Activated CD4-positive, alpha-beta T cell treated with anti-CD3 and anti-CD28 coated beads for 24 hours (primary cell): ENCODE measurements around the gene PTPRE.

Experiments used
- DNase-seq, 2 donors: peaks; one replicate each; pipeline ENCODE4 v3.0.0-alpha.2; 2020; ENCODE audit warnings: low read depth in 2 of 2

PTPRE gene

GRCh38 chr10:127908106-127908958 is 1.4 kb downstream of the PTPRE start:
- DNase-seq: no peak

- DNase-seq: no peak
Observed at GRCh38 chr10:127908959-127909267, 2.0 kb downstream of the PTPRE start.

DNA sequence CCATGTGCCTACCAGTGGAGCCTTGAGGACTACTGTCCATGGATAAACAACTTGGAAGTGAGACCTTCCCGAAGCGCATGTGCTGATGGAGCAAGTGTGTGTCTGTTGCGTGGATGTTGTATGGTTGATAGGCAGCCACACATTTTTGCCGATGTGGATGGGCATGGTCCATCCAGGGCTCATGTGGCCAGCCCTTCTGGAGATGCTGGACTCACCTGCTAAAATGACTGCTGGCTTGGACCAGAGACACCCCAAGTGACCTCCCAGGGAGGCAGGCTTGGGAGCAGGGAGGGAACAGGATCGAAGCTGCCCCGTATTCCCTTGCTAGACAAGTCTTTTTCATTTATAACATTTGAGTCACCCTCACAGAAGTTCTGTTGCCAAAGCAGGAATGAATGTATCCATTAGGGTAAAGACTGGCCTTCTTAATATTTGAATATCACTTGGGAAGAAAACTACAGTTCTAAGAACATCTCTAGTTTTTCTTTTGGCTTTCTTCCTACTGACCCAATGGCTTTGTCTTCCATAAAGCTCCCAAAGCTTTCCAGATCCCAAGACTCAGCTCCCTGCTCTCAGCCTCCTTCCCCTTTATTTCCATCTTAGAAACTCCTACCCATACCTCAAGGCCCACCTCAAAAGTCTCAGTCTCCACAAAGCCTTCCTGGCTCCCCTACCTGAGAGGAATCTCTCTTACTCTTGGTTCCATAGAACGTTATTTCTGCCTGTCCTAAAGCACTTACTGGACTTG is 3.0 kb downstream of the PTPRE start:
- DNase-seq: no peak

DNA sequence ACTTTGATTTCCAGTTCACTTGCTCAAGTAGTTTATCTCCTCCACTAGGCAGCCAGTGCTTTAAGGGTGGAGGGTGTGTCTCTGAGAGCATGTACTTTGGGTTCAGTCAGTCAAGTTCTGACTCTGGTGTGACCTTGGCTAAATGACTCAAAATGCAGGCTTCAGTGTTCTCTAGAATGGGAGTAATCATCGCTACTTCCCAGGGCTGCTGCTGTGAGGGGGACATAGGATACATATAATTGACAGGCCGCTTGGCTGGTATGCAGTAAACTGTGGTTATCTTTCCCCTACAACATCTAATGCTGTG is 3.5 kb downstream of the PTPRE start:
- DNase-seq: no peak

- no peak for DNase-seq
Observed at GRCh38 chr10:127911218-127911866, 4.4 kb downstream of the PTPRE start.

DNA sequence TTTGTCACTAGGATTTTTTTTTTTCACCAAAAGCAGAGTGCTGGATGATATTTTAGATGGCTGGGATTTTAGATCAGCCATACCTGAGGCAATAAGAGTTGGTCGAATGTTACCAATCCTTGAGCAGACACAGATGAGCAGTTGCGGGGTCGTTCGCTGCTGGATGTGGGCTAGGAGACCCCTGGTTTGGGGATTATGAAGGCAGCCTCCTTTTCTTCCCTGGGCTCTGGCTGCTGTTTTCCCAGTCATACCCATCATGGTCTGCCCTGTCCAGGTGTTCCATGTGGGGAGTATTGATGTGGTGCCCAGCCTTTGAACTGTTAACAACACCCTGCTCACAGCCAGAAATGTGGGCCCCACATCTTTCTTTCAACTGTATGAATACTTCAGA is 5.0 kb downstream of the PTPRE start:
- no peak for DNase-seq

GRCh38 chr10:127912607-127913367 is 5.9 kb downstream of the PTPRE start:
- DNase-seq: no peak

GRCh38 chr10:127913368-127913759 is 6.5 kb downstream of the PTPRE start:
- DNase-seq: no peak

GRCh38 chr10:127915324-127915723 is 8.4 kb downstream of the PTPRE start:
- DNase-seq: no peak

DNA sequence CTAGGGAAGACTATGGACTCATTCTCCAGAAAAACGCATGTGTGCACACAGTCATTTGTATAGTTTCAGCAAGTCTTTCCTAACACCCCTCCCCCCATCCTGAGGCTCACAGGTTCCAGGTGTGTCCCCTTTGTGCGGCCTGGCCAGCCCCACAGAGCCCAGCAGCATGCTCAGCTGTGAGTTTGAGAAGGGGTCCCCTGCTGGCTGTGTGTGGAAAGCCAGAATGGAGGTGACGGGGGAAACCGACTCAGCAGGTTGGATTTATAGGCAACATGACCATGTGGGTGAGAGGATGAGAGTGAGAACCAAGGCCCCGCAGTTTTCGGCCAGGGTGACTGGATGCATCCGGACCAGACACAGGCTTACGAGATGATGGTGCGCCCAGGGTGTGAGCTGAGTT is 9.9 kb downstream of the PTPRE start:
- no peak for DNase-seq

DNA sequence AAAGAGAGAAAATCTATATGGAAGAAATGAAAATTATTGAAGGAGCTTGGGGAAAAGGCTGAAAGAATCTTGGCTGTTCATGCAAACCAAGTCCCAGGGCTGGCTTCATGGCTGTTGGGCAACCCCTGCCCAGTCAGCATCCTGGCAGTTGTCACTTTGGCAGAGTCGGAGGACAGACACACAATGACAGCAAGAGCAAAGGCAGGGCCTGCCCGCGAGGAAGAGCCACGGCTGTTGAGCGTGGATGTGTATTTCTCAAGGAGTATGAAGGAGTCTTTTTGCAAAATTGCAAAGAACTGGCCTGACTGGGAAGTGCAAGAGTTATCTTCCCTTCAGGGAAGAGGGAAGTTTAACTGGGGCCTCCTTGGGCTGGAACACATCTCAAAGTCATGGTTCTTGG is 11.7 kb downstream of the PTPRE start:
- no peak for DNase-seq

DNA sequence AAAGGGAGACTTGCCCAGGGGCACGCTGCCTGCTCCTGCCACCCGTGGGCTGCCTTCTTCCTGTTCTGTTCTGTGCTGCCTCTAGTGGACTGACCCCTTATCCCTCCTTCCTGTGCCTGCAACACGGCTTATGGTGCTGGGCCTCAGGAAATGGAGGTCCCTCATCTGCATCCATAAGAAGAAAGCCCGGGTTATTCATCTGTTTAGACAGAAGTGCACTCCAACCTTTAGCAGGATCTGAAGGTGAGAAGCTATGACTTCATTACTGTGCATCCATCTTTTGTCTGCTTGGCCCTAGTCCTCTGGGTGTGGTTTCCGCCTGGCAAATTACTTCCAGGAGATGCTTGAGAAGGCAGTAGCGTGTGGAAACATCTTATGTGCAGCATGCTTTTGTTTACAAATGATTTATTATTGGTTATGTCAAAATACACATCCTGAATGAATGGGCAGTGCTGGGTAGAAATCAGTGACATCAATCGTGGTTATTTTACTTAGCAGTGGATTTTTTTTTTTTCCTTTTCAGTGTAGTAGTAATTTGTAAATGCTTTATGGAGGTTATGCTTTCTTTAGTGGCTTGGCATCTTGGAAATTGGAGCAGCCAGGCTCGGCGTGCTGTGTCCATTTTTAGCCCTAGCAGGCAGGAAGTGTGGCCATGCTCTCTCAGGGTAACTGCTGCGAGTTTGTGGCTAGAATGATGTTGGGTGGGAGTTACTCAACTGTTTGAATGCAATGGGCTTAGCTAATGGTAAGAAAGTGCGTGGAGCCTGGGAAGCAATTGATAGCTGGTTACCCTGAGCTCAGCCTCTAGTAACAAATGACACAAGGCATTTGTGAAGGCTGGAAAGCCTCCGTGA is 12.7 kb downstream of the PTPRE start:
- no peak for DNase-seq

- no peak for DNase-seq
Observed at GRCh38 chr10:127920306-127921074, 13.6 kb downstream of the PTPRE start.

DNA sequence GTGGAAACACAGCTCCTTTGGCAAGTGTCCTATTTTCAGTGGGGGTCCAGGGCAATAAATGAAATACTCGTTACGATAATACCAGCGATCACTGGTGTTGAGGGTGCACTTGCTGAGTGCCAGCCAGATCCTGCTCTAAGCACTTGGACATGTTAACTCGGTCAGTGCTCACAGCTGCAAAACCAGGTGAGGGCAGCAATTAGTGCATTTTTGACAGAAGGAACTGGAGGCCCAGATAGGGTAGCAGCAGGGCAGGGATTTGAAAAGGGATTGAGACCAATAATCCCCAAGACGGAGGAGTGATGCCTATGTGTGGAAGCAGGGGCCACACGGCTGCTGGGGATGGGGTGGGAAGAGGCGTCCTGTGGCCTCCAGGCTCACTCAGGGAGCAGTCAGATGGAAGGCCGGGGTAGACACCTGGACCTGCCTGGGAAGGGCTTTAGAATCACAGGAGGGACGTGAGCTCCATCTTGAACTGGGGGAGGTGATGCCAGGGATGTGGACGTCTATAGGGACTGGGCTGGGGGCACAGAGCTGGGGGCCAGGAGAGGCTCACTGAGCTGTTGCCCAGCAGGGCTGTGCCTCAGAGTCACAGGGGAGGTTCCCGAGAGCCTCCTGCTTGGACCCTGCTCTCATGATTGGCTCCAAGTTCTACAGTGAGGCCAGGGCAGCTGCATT is 14.3 kb downstream of the PTPRE start:
- no peak for DNase-seq

DNA sequence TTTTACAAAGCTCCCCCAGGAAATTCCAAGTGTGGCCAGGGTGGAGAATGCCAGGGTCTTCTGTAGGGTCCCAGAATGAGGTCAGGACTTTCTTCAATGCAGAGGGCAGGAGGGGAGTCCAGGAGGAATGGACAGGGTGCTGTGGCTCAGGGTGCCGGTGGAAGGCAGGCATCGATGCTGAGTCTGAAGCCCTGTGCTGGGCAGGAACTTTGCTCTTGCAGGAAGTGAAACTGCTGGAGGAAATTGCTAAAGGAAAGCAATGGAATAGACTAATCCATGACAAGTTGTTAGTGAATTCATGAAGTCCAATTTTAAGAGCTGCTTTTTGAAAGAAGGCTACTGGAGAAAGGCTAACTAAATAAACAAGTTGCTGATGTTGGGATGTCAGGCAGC is 14.8 kb downstream of the PTPRE start:
- no peak for DNase-seq

DNA sequence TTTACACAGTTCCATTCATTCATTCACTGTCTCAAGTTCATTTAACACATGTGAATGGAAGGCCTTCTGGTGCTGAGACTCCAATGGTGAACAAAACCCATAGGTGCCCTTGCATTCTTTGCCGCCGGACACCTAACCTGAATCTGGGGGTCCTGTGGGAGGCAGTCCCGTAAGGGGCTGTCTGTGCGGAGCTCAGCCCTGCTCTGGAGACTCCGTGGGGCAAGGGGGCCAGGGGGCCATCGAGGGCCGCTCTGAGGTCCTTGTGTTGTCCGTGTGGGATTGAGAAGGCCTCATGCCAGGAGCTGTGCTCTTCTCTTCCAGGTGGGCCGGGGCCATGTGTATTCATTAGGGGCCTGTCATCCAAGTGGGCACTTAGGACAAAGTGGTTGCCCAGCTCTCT is 15.3 kb downstream of the PTPRE start:
- no peak for DNase-seq

DNA sequence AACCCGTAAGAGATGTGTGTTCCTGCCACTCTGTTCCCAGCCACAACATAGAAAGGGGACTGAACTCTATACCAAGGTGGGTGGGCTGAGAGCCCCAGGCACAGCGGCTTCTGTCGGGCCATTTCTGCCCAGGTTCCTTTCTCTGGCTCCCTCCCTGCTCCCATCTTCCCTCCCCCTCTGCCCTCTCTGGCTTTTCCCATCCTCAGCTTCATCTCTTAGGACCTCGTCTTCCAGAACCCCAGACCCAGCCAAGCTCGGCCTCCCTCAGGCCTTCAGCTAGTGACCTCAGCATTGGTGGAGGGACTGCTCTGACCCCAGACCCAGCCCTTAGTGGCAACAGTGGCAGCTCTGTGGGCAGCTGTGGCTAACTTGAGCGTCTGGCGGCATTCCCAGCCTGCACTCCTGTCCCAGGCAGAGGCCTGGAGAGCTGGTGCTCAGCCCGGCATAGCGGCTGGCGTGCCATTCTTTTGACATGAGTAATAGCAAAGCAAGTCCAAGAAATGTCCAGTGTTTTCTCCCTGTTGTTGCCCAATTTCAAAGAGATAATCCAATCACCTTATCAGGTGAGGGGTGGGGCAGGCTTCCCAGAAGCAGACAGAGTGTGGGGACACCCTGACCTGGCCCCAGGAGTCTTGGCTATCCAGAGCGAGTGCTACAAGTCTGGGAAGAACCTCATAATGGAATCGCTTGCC is 15.9 kb downstream of the PTPRE start:
- DNase-seq: no peak

- DNase-seq: no peak
Observed at GRCh38 chr10:127923646-127924045, 16.7 kb downstream of the PTPRE start.

DNA sequence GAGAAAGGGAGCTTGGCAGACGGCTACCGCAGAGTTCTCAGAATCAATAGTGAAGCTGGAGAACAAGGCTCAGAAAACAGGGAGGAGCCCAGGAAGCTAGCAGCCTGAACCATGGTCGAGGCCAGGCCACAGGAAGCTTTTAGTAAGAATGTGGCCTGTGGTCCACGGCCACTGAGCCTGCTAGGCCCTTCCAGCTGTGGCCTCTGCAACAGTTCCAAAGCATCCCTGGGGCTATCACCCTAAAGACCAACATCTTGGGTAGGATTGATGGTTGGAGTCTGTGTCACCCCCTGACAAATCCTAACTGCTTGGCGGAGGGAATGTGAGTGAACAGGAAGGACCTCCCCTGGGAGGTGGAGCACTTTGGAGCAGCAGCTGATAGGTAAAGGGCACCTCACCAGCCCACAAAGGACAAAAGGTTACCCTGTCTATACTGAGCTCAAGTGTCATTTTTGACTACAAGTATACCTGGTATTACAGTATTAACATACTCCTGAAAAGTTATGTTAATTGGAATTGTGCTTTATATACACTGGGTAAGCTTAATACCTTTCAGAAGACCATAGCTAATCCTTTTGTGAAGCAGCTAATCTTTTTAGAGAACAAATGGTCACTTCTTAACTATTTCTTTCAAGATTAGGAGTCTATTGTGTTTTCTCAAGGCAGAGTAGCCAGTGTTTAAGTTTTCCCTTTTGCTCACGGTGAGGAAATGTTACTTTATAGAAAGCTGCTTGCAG is 18.7 kb downstream of the PTPRE start:
- no peak for DNase-seq
